ENCODE measurements around the gene ABHD2. TPM values are rescaled to one million over a fixed set of nuclear protein-coding genes. Genes with fewer than 3 reads are reported as not detected.

ABHD2 gene
- total RNA-seq, 6 experiments from 2014 or later, result 43.1 to 63.5 (median 51.8) TPM

GRCh38 chr15:89095556-89095955, 7.3 kb downstream of the ABHD2 start:
- peaks cover 2% of the 10 kb centered on the region; the same call in 1 of the 2 replicates for H3K27me3 Mint-ChIP-seq (ENCODE audit: insufficient read depth)
- H3K27ac Mint-ChIP-seq, result no peak overlapping the region
- peaks cover 15% of the 10 kb centered on the region for H3K36me3 Mint-ChIP-seq (ENCODE audit: low read depth)
- H3K4me1 Mint-ChIP-seq (ENCODE audit: low read depth), result peaks cover 59% of the 10 kb centered on the region
- TF ChIP-seq, protein P1, sequence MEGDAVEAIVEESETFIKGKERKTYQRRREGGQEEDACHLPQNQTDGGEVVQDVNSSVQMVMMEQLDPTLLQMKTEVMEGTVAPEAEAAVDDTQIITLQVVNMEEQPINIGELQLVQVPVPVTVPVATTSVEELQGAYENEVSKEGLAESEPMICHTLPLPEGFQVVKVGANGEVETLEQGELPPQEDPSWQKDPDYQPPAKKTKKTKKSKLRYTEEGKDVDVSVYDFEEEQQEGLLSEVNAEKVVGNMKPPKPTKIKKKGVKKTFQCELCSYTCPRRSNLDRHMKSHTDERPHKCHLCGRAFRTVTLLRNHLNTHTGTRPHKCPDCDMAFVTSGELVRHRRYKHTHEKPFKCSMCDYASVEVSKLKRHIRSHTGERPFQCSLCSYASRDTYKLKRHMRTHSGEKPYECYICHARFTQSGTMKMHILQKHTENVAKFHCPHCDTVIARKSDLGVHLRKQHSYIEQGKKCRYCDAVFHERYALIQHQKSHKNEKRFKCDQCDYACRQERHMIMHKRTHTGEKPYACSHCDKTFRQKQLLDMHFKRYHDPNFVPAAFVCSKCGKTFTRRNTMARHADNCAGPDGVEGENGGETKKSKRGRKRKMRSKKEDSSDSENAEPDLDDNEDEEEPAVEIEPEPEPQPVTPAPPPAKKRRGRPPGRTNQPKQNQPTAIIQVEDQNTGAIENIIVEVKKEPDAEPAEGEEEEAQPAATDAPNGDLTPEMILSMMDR (IDR thresholded peaks at IDR 0.05), result no peak
- no peaks in the 10 kb centered on the region for H3K9me3 Mint-ChIP-seq
- DNase-seq, result no peak
- no peak overlapping the region for H3K4me3 Mint-ChIP-seq

- Mint-ChIP-seq H3K36me3 (ENCODE audit: low read depth) (peaks cover 15% of the 10 kb centered on the region), H3K27me3 (ENCODE audit: insufficient read depth) (peaks cover 2% of the 10 kb centered on the region; the same call in 1 of the 2 replicates), H3K4me1 (ENCODE audit: low read depth) (peaks cover 59% of the 10 kb centered on the region), H3K27ac (no peak overlapping the region; the same call in 1 of the 2 replicates), H3K4me3 (no peak overlapping the region), H3K9me3 (no peaks in the 10 kb centered on the region)
- TF ChIP-seq, protein P1 (IDR thresholded peaks at IDR 0.05), result no peak
- DNase-seq, result no peak
Measured at GRCh38 chr15:89096664-89097063, 8.4 kb downstream of the ABHD2 start.

DNA sequence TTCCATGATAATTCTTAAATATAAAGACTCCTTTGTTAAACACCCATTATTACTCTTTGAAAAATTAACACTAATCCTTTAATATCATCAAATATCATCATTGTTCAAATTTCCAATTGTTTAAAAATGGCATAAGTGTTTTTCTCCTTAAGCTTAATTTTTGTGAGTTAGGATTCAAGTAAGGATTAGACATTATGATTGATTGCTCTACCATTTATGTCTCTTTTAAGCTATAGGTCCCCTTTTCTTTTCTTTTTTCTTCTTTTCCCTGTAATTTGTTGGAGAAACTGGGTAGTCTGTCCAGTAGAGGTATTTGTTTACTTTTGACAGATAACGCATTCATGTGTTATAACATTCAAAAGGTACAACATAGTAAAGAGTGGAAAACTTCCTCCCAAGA, 9.1 kb downstream of the ABHD2 start:
- TF ChIP-seq, protein P1 (IDR thresholded peaks at IDR 0.05), result no peak
- H3K4me1 Mint-ChIP-seq (ENCODE audit: low read depth), result peaks cover 60% of the 10 kb centered on the region

GRCh38 chr15:89098281-89098680, 10.0 kb downstream of the ABHD2 start:
- peaks cover 64% of the 10 kb centered on the region for H3K4me1 Mint-ChIP-seq (ENCODE audit: low read depth)
- DNase-seq, result no peak
- H3K4me3 Mint-ChIP-seq, result no peak overlapping the region
- no peaks in the 10 kb centered on the region for H3K9me3 Mint-ChIP-seq
- H3K36me3 Mint-ChIP-seq (ENCODE audit: low read depth), result peaks cover 21% of the 10 kb centered on the region
- TF ChIP-seq, protein P1 (IDR thresholded peaks at IDR 0.05), result no peak
- H3K27ac Mint-ChIP-seq, result no peak overlapping the region
- H3K27me3 Mint-ChIP-seq (ENCODE audit: insufficient read depth), result peaks cover 5% of the 10 kb centered on the region

More for the DNA sequence above, 9.1 kb downstream of the ABHD2 start:
- Mint-ChIP-seq H3K27me3 (ENCODE audit: insufficient read depth) (peaks cover 2% of the 10 kb centered on the region), H3K36me3 (ENCODE audit: low read depth) (peaks cover 16% of the 10 kb centered on the region), H3K9me3 (no peaks in the 10 kb centered on the region), H3K4me3 (no peak overlapping the region), H3K27ac (no peak overlapping the region; the same call in none of the 2 replicates)
- no peak for DNase-seq

DNA sequence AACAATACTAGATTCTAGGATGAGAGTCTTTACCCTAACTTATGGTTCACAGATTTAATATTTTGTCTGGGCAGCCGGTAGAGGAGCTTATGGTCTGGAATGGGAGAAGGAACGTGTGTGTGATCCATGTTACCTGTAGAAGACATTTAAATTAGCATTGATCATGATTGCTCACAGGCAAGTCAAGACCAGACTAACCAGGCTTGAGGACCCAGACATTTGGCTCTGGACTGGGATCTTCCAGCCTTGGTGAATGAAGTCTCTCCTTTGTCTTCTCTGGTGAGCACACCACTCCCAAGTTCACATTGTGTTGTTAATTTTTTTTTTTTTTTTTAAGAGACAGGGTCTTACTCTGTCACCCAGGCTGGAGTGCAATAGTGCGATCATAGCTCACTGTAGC, 11.7 kb downstream of the ABHD2 start:
- TF ChIP-seq, protein P1 (IDR thresholded peaks at IDR 0.05), result no peak
- no peak for DNase-seq
- Mint-ChIP-seq H3K4me1 (ENCODE audit: low read depth) (peaks cover 76% of the 10 kb centered on the region), H3K27ac (peak overlapping the region; percentile 88; the same call in 1 of the 2 replicates), H3K9me3 (no peaks in the 10 kb centered on the region), H3K27me3 (ENCODE audit: insufficient read depth) (peaks cover 3% of the 10 kb centered on the region), H3K36me3 (ENCODE audit: low read depth) (peaks cover 17% of the 10 kb centered on the region), H3K4me3 (peak overlapping the region; percentile 59; the same call in 1 of the 2 replicates)

Data from HFFc6 (cell line).